Suprapubic skin (tissue), 3 donors: Measurements from ENCODE around the gene FAT2.

Experiments used
- CTCF ChIP-seq, 2 donors: fragments of 200-600 bp in 1 of 2; fragments of 450-650 bp in 1 of 2; sonication (generic) in 1 of 2; IDR thresholded peaks; one replicate each; pipeline ENCODE4 v1.5.1; 2016 to 2019; ENCODE audit warnings: antibody characterized with exemption in 2 of 2, mild to moderate bottlenecking in 1 of 2, moderate library complexity in 1 of 2
- POLR2AphosphoS5 ChIP-seq, 3 donors: sonication (generic); formaldehyde crosslinking; IDR thresholded peaks; one replicate each; pipeline ENCODE4 v1.6.1; 2017; ENCODE audit warnings: antibody characterized with exemption in 3 of 3

- TF ChIP-seq CTCF (IDR thresholded peaks at IDR 0.05) (no peak), POLR2AphosphoS5 (IDR thresholded peaks at IDR 0.05) (no peak)
Measured at GRCh38 chr5:151577566-151577965, 13.6 kb downstream of the FAT2 start.
